Measurements from ENCODE around the gene PP2D1.
"Not testable (repeated sequence)": the region's sequence is repeated elsewhere in the genome, so short reads cannot be mapped to it uniquely, and the experiment has no call there.

The PP2D1 gene

DNA sequence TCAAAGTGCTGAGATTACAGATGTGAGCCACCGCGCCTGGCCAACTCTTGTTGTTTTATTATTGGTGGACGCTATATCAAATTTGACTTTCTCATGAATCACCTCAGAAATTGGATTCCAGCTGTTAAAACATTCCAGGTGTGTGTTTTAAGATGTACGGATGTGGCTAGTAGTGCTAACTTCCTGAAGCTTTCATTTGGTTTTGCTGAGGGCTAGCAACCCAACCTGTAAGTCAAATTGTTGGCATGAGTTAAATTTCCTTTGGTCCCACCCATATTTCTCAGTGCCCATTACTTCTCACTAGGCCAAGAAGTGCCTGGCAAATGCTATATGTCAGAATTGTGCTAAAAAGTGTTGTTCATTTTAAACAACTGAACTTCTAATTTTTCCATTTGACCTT, 15.1 kb upstream of the PP2D1 start:
- no peak overlapping the region for H3K4me3 ChIP-seq (replicated peaks in 1 of 2; ENCODE audit: low read depth in 2 of 2, low read length in 2 of 2)
- TF ChIP-seq, protein P1, sequence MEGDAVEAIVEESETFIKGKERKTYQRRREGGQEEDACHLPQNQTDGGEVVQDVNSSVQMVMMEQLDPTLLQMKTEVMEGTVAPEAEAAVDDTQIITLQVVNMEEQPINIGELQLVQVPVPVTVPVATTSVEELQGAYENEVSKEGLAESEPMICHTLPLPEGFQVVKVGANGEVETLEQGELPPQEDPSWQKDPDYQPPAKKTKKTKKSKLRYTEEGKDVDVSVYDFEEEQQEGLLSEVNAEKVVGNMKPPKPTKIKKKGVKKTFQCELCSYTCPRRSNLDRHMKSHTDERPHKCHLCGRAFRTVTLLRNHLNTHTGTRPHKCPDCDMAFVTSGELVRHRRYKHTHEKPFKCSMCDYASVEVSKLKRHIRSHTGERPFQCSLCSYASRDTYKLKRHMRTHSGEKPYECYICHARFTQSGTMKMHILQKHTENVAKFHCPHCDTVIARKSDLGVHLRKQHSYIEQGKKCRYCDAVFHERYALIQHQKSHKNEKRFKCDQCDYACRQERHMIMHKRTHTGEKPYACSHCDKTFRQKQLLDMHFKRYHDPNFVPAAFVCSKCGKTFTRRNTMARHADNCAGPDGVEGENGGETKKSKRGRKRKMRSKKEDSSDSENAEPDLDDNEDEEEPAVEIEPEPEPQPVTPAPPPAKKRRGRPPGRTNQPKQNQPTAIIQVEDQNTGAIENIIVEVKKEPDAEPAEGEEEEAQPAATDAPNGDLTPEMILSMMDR (IDR thresholded peaks at IDR 0.05; ENCODE audit: low read depth, low read length) = no peak
- no peak for DNase-seq (ENCODE audit: low read depth in 2 of 2)

- H3K4me3 ChIP-seq (replicated peaks in 1 of 2; ENCODE audit: low read depth in 2 of 2, low read length in 2 of 2) = no peak overlapping the region
- DNase-seq (ENCODE audit: low read depth in 2 of 2) = peak in 1 of 2 donors; percentile 19
- TF ChIP-seq, protein P1 (IDR thresholded peaks at IDR 0.05; ENCODE audit: low read depth, low read length) = no peak
These were observed 11.8 kb upstream of the PP2D1 start for GRCh38 chr3:20023623-20024405.

- TF ChIP-seq, protein P1 (IDR thresholded peaks at IDR 0.05; ENCODE audit: low read depth, low read length) = no peak
- H3K4me3 ChIP-seq (replicated peaks in 1 of 2; ENCODE audit: low read depth in 2 of 2, low read length in 2 of 2) = no peak overlapping the region
- DNase-seq (ENCODE audit: low read depth in 2 of 2) = no peak
These were observed 11.0 kb upstream of the PP2D1 start for GRCh38 chr3:20022954-20023622.

DNA sequence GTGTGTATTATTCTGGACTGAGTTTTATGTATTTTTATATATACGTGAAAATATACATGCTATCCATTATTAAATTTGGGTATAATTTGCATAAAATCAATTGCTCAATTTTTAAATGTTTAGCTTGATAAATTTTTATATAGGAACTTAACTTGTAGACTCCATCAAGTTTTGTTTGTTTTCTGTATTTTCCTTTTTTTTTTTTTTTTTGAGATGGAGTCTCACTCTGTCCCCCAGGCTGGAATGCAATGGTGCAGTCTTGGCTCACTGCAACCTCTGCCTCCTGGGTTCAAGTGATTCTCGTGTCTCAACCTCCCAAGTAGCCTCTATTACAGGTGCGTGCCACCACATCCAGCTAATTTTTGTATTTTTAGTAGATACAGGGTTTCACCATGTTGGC, 4.0 kb upstream of the PP2D1 start:
- DNase-seq (ENCODE audit: low read depth in 2 of 2); H3K4me3 ChIP-seq (replicated peaks in 1 of 2; ENCODE audit: low read depth in 2 of 2, low read length in 2 of 2): not testable (repeated sequence)

GRCh38 chr3:20015525-20015924, 3.5 kb upstream of the PP2D1 start:
- no peak overlapping the region for H3K4me3 ChIP-seq (replicated peaks in 1 of 2; ENCODE audit: low read depth in 2 of 2, low read length in 2 of 2)
- TF ChIP-seq, protein P1 (IDR thresholded peaks at IDR 0.05; ENCODE audit: low read depth, low read length) = no peak
- DNase-seq (ENCODE audit: low read depth in 2 of 2) = no peak

DNA sequence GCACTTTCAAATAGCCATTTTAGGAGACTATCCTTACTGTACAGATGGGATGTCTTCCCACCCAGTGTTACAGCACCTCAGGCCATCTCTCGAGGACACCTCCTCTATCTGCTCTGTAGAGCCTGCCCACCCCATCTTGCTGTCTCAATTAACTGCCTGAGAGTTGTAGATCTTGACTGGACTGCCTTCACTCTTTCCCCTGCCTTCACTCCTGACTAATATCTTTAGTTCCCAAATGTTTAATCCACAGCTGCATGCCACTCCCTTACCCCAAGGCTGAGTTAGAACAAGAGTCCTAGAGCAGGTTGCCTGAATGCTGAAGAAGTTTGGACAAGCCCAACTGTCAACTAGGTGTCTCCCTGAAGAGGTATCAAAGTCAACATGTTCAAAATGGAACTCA, 1.3 kb upstream of the PP2D1 start:
- H3K4me3 ChIP-seq (replicated peaks in 1 of 2; ENCODE audit: low read depth in 2 of 2, low read length in 2 of 2) = no peak overlapping the region
- TF ChIP-seq, protein P1 (IDR thresholded peaks at IDR 0.05; ENCODE audit: low read depth, low read length) = no peak
- no peak for DNase-seq (ENCODE audit: low read depth in 2 of 2)

DNA sequence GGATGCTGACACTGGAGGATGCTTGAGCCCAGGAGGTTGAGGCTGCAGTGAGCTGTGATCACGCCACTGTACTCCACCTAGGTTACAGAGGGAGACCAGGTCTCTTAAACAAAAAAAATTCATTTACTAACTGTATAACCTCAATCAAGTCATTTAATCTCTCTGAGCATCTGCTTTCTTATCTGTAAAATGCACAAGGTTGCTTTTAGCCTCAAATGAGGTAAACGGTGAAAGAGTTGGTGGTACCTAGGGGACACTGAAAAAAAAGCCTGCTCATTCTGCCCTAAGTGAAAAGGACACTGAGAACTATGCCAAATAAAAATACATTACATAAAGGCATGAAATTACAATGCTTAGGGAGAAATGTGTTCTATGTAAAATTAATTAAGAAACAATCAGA, 3.4 kb downstream of the PP2D1 start:
- TF ChIP-seq, protein P1 (IDR thresholded peaks at IDR 0.05; ENCODE audit: low read depth, low read length) = no peak
- no peak for DNase-seq (ENCODE audit: low read depth in 2 of 2)
- no peak overlapping the region for H3K4me3 ChIP-seq (replicated peaks in 1 of 2; ENCODE audit: low read depth in 2 of 2, low read length in 2 of 2)

All from cardiac fibroblast (primary cell).